Lung microvascular endothelial cell (primary cell): ENCODE data around the gene RHBG. TPM values are rescaled to one million over a fixed set of nuclear protein-coding genes. Genes with fewer than 3 reads are reported as not detected.

Source experiments
- DNase-seq, 2 donors: peaks; one replicate each; pipeline versions ENCODE4 v3.0.0 to v3.0.0-alpha.2; 2010; ENCODE audit warnings: low read depth in 2 of 2
- total RNA-seq: library from RNA; depleted of rRNA; stranded (reverse); fragments of >200 nt; gene quantifications from 2 replicates; pipeline ENCODE4 v1.2.1, GENCODE V29; 2014

Gene RHBG
- total RNA-seq, 1 donor from 2014 or later: not detected

DNA sequence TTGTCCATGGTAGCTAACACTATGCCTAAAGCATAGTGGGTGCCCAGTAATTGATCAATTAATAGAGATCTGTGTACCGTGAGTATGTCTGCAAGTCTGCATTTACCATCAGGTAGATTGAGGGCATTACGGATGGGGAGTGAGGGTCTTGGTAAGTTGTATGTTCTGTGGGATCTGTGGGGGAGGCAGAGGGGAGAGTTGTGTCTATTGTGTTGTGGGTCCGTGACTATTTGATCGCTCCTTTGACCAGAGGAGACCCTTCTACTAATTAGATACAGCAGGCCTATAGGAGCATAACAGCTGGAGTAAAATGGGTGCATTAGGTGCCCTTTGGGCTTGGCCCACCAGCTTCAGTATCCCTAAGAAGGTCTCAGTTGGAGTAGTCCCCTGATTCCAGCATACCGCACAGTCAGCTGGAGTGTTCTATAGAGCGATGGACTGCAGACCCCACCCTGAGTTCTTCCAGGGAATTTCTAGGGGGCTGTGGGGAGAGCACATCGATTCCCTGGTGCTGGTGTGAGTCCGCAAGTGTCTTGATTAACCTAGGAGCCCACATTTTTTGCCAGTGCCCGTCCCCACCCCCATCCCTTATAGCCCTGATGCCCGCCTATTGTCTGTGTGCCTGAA is 55.9 kb downstream of the RHBG start:
- no peak for DNase-seq

DNA sequence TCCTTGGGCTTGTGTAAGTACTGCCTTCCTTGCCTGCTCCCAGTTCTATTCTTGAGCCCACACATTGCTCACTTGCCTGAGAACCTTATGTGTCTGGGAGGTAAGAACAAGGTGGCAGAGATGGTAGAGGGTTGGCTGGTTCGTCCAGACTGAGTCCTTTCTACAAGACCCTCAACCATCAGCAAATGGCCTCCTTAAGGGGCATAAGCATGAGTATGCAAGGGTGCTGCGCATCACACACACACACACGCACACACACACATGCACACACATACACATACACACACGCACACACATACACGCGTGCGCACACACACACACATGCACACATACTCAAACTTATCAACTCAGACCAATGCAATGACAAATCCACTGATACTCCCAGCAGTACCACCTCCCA is 56.9 kb downstream of the RHBG start:
- no peak for DNase-seq

DNA sequence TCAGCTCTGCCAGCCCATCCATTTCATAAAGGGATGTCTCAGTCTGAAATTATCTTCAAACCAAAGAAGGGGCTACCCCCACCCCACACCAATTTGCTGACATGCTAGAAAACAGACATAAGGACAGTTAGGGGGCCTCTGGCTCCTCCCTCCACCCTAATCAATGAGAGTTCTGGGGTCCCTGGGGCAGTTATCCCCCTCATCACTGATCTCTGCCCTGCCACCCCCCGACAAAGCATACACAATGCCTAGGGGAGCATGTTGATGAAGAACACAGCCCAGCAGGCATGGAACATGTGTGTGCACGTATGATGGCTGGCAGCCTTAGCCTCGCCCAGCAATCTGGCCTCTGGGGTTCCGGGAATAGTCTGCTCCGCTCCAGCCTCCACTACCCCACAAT is 58.9 kb downstream of the RHBG start:
- no peak for DNase-seq

- no peak for DNase-seq
Measured at GRCh38 chr1:156428746-156429288, 59.8 kb downstream of the RHBG start.

DNA sequence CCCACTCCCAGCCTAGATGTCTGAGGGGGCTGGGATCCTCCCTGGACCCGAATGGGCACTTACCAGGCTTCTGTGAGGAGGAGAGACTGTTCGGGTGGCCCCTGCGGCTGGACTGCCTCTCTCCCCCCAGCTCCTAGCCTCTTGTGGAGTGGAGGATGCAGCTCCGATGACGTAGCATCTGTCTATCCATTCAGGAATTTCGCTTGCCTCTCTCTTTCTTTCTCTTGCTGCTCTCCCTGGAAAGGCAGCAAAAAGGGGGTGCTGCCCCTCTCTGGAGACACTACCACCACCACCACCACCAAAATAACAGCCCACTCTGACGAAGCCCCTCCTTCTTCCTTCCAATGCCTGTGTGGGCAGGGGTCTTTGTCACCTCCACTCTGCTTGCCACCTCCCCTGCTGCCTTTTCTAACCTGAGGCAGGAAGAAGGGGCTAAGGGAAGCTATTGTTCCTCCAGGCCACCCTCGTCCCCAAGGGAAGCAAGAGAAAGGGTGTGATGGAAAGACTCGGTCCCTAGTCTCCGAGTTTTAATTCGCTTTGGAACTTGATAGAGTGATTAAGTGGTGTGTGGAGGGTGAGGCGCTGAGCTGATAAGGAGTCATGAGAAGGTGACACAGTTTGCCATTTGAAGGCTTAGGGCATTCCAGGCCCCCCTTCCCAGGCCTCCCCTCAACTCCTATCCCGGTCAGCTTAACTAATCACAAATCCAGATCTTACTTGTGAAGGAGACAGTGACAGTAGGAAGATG is 60.5 kb downstream of the RHBG start:
- DNase-seq: no peak

GRCh38 chr1:156430303-156430702 is 61.3 kb downstream of the RHBG start:
- no peak for DNase-seq

- DNase-seq: no peak
Measured at GRCh38 chr1:156430866-156431265, 61.9 kb downstream of the RHBG start.

DNA sequence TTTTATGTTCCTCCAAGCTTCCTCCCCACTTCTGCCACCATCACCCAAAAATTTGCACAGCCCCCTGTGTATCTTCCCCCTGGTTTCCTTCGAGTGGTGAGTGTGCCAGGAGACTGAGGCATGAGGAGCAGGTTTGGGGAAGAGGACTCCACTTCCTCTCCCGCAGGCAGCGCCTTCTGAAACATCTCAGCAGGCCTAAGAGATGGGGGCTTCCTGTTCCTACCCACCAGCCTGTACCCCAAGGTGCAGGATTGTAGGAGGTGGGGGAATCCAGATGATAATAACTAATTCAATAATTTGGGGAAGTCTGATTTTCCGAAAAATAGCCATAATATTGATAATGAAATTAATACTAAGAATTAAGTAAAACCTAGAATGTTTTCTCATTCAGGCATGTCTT is 62.4 kb downstream of the RHBG start:
- no peak for DNase-seq

DNA sequence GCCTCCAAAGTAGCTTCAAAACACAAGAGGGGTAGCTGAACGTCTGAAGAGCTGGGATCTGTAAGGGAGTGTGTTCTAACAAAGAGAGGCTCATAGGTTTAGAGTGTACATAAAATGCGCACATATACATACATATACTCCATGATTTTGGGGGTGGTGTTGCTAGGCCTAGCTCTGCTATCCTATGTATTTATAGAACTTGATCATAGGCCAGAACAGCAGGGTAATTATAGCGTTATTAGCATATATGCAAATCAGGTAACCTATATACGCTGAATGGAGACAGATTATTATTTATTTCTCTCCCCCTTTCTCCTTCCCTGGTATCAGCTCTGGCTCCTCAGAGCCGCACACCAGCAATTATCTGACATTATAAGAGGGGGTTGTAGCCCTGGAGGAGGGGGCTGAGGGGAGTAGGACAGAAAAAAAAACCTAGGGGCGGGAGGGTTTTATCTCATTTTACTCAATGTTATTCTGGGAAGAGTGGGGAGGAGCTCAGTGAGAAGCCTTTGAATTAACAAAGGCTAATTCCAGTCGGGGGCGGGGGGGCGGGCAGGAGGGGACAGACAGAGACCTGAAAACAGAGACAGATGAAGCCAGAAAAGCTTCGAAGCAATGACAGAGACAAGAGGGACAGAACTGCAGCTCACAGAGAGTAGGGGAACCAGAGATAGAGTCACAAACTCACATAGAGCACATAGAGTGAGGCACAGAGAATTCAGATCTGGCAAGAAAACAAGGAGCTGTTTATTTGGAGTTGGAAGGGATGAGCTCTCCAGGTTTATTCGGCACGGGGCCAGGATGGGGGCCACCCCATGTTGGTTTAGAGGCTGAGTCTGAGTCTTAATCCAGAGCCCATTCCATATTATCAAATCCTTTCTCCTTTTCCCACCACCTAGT is 63.0 kb downstream of the RHBG start:
- no peak for DNase-seq

- DNase-seq: no peak
Measured at GRCh38 chr1:156432669-156433018, 63.6 kb downstream of the RHBG start.

DNA sequence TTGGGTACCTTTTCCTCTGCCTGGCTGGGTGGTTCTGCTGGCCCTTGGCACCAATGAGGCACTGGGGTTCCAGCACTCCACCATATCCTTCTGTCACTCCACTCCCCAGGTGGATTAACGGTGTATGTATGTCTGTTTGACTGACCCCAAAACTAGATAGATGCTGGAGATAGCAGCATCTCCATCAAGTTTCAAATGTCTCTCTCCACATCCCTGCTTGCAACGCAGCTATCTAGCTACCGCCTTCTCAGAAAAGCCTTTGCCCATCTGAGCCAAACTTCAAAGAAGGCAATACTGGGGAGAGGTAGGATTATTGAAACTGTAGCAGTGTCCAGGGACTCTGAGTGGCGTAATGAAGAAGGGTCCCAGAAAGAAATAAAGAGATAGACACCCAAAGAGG is 64.0 kb downstream of the RHBG start:
- no peak for DNase-seq

DNA sequence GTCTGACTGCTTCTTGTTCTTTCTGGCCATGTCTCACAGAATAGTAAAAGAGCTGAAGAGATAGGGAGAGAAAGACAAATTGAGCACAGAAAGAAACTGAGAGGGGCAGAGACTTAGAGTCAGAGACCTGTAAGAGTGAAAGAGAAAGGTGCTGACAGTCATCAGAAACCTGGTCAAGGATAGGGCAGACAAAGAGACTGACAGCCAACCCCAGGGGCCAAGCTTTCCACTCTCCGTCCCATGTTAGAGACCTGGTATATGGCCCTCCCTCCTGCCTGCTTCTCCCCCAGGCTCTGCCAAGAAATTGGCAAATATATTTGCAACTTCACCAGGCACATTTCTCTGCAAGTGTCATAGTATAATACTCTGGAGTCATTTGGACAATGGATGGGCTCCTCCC is 64.6 kb downstream of the RHBG start:
- no peak for DNase-seq

Other genes with a start within 250 kb of the RHBG start
- 0.20 and 0.44 TPM in 2 replicates for gene SEMA4A, start 215.6 kb upstream of the RHBG start, total RNA-seq
- 7.0 and 9.3 TPM in 2 replicates for gene SLC25A44, start 175.1 kb upstream of the RHBG start, total RNA-seq
- gene PMF1, start 156.2 kb upstream of the RHBG start, total RNA-seq: 39.9 and 45.8 TPM in 2 replicates
- under 0.01 and 0.20 TPM in 2 replicates for gene BGLAP, start 127.0 kb upstream of the RHBG start, total RNA-seq
- gene PAQR6, start 121.2 kb upstream of the RHBG start, total RNA-seq: 0.22 and 0.60 TPM in 2 replicates
- gene SMG5, start 86.4 kb upstream of the RHBG start, total RNA-seq: 29.9 and 53.2 TPM in 2 replicates
- gene TMEM79, start 84.9 kb upstream of the RHBG start, total RNA-seq: 0.44 and 0.79 TPM in 2 replicates
- gene GLMP, start 73.5 kb upstream of the RHBG start, total RNA-seq: 38.3 and 56.4 TPM in 2 replicates
- 0.20 TPM in 1 of 2 replicates, not detected in the other for gene VHLL, start 69.9 kb upstream of the RHBG start, total RNA-seq
- gene CCT3, start 30.9 kb upstream of the RHBG start, total RNA-seq: 374 and 548 TPM in 2 replicates
- 0.22 TPM in 1 of 2 replicates, not detected in the other for gene TSACC, start 30.7 kb upstream of the RHBG start, total RNA-seq
- gene MEF2D, start 131.6 kb downstream of the RHBG start, total RNA-seq: 3.7 and 4.4 TPM in 2 replicates
- 3.0 and 7.0 TPM in 2 replicates for gene IQGAP3, start 203.4 kb downstream of the RHBG start, total RNA-seq
- gene TTC24, start 210.5 kb downstream of the RHBG start, total RNA-seq: not detected in 2 replicates
- gene NAXE, start 222.6 kb downstream of the RHBG start, total RNA-seq: 56.2 and 58.5 TPM in 2 replicates
- gene GPATCH4, start 232.3 kb downstream of the RHBG start, total RNA-seq: 8.9 and 9.9 TPM in 2 replicates